Keratinocyte (primary cell): ENCODE results near the gene CHRDL2. TPM values are rescaled to one million over a fixed set of nuclear protein-coding genes. Genes with fewer than 3 reads are reported as not detected.

ENCODE experiments used
- DNase-seq: peaks from one replicate; pipeline ENCODE4 v3.0.0-alpha.2; 2011; ENCODE audit warnings: low read depth, missing footprints, low spot score
- FAIRE-seq: peaks from 2 replicates; lab custom pipeline; 2011; peaks lifted over from hg19 to GRCh38; lab: Jason Lieb, UNC
- H2AFZ ChIP-seq: 2 replicates; pipeline ENCODE4 v1.6.0; 2012; ENCODE audit warnings: low read length, control low read depth, inconsistent platforms; ENCODE audit not compliant: control insufficient read depth
- H3K27ac ChIP-seq: 2 replicates; pipeline ENCODE4 v1.5.1; 2011; ENCODE audit warnings: low read length; ENCODE audit not compliant: control insufficient read depth, insufficient read depth
- H3K27me3 ChIP-seq: 3 replicates; pipeline ENCODE4 v1.6.0; 2011; ENCODE audit warnings: low read length; ENCODE audit not compliant: control insufficient read depth, insufficient read depth; ENCODE audit errors: extremely low read depth
- H3K36me3 ChIP-seq, 2 experiments: 2 replicates in 1 of 2; 3 replicates in 1 of 2; pipeline ENCODE4 v1.5.1; 2011; ENCODE audit warnings: low read length in 2 of 2, mild to moderate bottlenecking in 1 of 2; ENCODE audit not compliant: control insufficient read depth in 2 of 2, insufficient read depth in 2 of 2; ENCODE audit errors: extremely low read depth in 1 of 2
- H3K4me1 ChIP-seq: 3 replicates; pipeline ENCODE4 v1.5.1; 2011; ENCODE audit warnings: low read length; ENCODE audit not compliant: control insufficient read depth, insufficient read depth; ENCODE audit errors: extremely low read depth
- H3K4me2 ChIP-seq: 3 replicates; pipeline ENCODE4 v1.6.0; 2011; ENCODE audit warnings: low read depth, low read length; ENCODE audit not compliant: control insufficient read depth, insufficient read depth; ENCODE audit errors: extremely low read depth
- H3K4me3 ChIP-seq, 3 experiments: fragments of 200-600 bp in 1 of 3; sonication (generic) in 1 of 3; 2 replicates in 2 of 3; 3 replicates in 1 of 3; pipeline ENCODE4 v1.5.1; 2011 to 2016; ENCODE audit warnings: low read length in 3 of 3, mild to moderate bottlenecking in 3 of 3, control low read depth in 2 of 3, inconsistent platforms in 1 of 3, low read depth in 1 of 3, mixed read lengths in 1 of 3, mixed run types in 1 of 3, moderate library complexity in 1 of 3; ENCODE audit not compliant: control insufficient read depth in 2 of 3, insufficient read depth in 2 of 3; ENCODE audit errors: extremely low read depth in 1 of 3
- H3K79me2 ChIP-seq: 2 replicates; pipeline ENCODE4 v1.6.0; 2012; ENCODE audit warnings: low read length; ENCODE audit not compliant: control insufficient read depth, insufficient read depth
- H3K9ac ChIP-seq: 3 replicates; pipeline ENCODE4 v1.6.0; 2011; ENCODE audit warnings: low read length; ENCODE audit not compliant: control insufficient read depth, insufficient read depth; ENCODE audit errors: extremely low read depth
- H3K9me1 ChIP-seq: 3 replicates; pipeline ENCODE4 v1.6.0; 2011; ENCODE audit warnings: low read length; ENCODE audit not compliant: control insufficient read depth, insufficient read depth; ENCODE audit errors: extremely low read depth
- H3K9me3 ChIP-seq: 2 replicates; pipeline ENCODE4 v1.5.1; 2012; ENCODE audit warnings: low read depth, low read length; ENCODE audit not compliant: control insufficient read depth
- H4K20me1 ChIP-seq: 3 replicates; pipeline ENCODE4 v1.6.0; 2011; ENCODE audit warnings: low read length; ENCODE audit not compliant: control insufficient read depth, insufficient read depth; ENCODE audit errors: extremely low read depth
- CTCF ChIP-seq, 3 experiments: IDR thresholded peaks in 1 of 3; conservative IDR thresholded peaks in 1 of 3; optimal IDR thresholded peaks in 1 of 3; 2 replicates in 2 of 3; 3 replicates in 1 of 3; pipeline versions ENCODE3 to v1.5.1; 2011; ENCODE audit warnings: low read length in 3 of 3, mild to moderate bottlenecking in 3 of 3, moderate library complexity in 2 of 3, control low read depth in 1 of 3, inconsistent platforms in 1 of 3; ENCODE audit not compliant: insufficient read depth in 2 of 3; ENCODE audit errors: extremely low read depth in 1 of 3
- EZH2 ChIP-seq: IDR thresholded peaks from one replicate; pipeline ENCODE4 v1.6.1; 2012; ENCODE audit warnings: inconsistent platforms, mild to moderate bottlenecking, low read length, moderate library complexity
- dilution Hi-C: fragments of 300-500 bp; cut with MboI; formaldehyde crosslinking; loops from one replicate; pipeline ENCODE4 v1.7.0; 2020; ENCODE audit warnings: low sequenced_read_pairs; ENCODE audit not compliant: extremely low pct_ligation_motif_present
- polyA plus RNA-seq, 5 experiments: library from polyadenylated mRNA; depleted of rRNA in 3 of 5; stranded (reverse) in 3 of 5; stranded (forward) in 1 of 5; unstranded in 1 of 5; fragments of >200 nt; gene quantifications; 1 replicate in 1 of 5; 2 replicates in 3 of 5; 3 replicates in 1 of 5; pipeline versions ENCODE4 v1.2.1 to v1.2.3, GENCODE V29; 2011 to 2012; ENCODE audit warnings: missing spikeins in 2 of 5, low read depth in 1 of 5, low replicate concordance in 1 of 5

CHRDL2 gene
- polyA plus RNA-seq, 1 donor (not counting 4 experiments of a cell fraction or from before 2014, with no cell fraction given) = not detected

GRCh38 chr11:74696500-74696899 lies 34.7 kb downstream of the CHRDL2 start:
- Histone ChIP-seq H3K27ac (no peak overlapping the region), H2AFZ (no peak overlapping the region), H4K20me1 (no peaks in the 10 kb centered on the region), H3K4me3 (no peak overlapping the region), H3K36me3 (no peaks in the 10 kb centered on the region), H3K9me1 (no peaks in the 10 kb centered on the region), H3K4me1 (peaks cover 14% of the 10 kb centered on the region), H3K79me2 (no peaks in the 10 kb centered on the region), H3K9ac (no peak overlapping the region), H3K9me3 (no peaks in the 10 kb centered on the region), H3K27me3 (no peaks in the 10 kb centered on the region), H3K4me2 (peak overlapping the region; percentile 54)
- FAIRE-seq = no peak
- no peak for TF ChIP-seq EZH2
- no peak for TF ChIP-seq CTCF (optimal IDR thresholded peaks at IDR 0.05 in 1 of 3, IDR thresholded peaks at IDR 0.05 in 1 of 3, conservative IDR thresholded peaks at IDR 0.05 in 1 of 3; ENCODE audit: extremely low read depth in 1 of 3, insufficient read depth in 2 of 3, low read length in 3 of 3)
- dilution Hi-C loops = no loop called here
- no peak for DNase-seq

GRCh38 chr11:74695705-74696280 lies 35.4 kb downstream of the CHRDL2 start:
- dilution Hi-C loops = no loop called here
- Histone ChIP-seq H3K79me2 (no peaks in the 10 kb centered on the region), H3K27ac (no peak overlapping the region), H3K4me3 (no peak overlapping the region), H3K4me1 (peaks cover 14% of the 10 kb centered on the region), H2AFZ (no peak overlapping the region), H3K36me3 (no peaks in the 10 kb centered on the region), H3K4me2 (no peak overlapping the region), H3K9ac (no peak overlapping the region), H3K9me1 (no peaks in the 10 kb centered on the region), H3K27me3 (no peaks in the 10 kb centered on the region), H3K9me3 (no peaks in the 10 kb centered on the region), H4K20me1 (no peaks in the 10 kb centered on the region)
- DNase-seq (no peak), FAIRE-seq (no peak)
- TF ChIP-seq EZH2 (no peak), CTCF (optimal IDR thresholded peaks at IDR 0.05 in 1 of 3, IDR thresholded peaks at IDR 0.05 in 1 of 3, conservative IDR thresholded peaks at IDR 0.05 in 1 of 3; ENCODE audit: extremely low read depth in 1 of 3, insufficient read depth in 2 of 3, low read length in 3 of 3) (no peak)
